SJCRH30 (cell line): ENCODE measurements around the gene ATP2B3. TPM values are rescaled to one million over a fixed set of nuclear protein-coding genes. Genes with fewer than 3 reads are reported as not detected.

Experiments
- DNase-seq, 2 experiments: peaks; one replicate each; pipeline ENCODE4 v3.0.0-alpha.2; 2015 to 2020
- H3K27ac ChIP-seq: fragments of 250-450 bp; sonication (Bioruptor Pico); 2 replicates; pipeline ENCODE4 v1.5.1; 2020; ENCODE audit warnings: mild to moderate bottlenecking, moderate library complexity
- H3K27me3 ChIP-seq: fragments of 250-450 bp; sonication (Bioruptor Pico); 2 replicates; pipeline ENCODE4 v1.5.1; 2020; ENCODE audit warnings: mild to moderate bottlenecking, moderate library complexity
- H3K36me3 ChIP-seq: fragments of 250-450 bp; sonication (Bioruptor Pico); 2 replicates; pipeline ENCODE4 v1.5.1; 2020; ENCODE audit warnings: mild to moderate bottlenecking, moderate library complexity
- H3K4me1 ChIP-seq: fragments of 250-450 bp; sonication (Bioruptor Pico); 2 replicates; pipeline ENCODE4 v1.5.1; 2020; ENCODE audit warnings: mild to moderate bottlenecking, moderate library complexity
- H3K4me3 ChIP-seq: fragments of 250-450 bp; sonication (Bioruptor Pico); 2 replicates; pipeline ENCODE4 v1.5.1; 2020; ENCODE audit warnings: mild to moderate bottlenecking, moderate library complexity
- H3K9me3 ChIP-seq: fragments of 250-450 bp; sonication (Bioruptor Pico); replicated peaks from 2 replicates; pipeline ENCODE4 v1.5.1; 2020; ENCODE audit warnings: mild to moderate bottlenecking, moderate library complexity
- total RNA-seq: library from RNA; depleted of rRNA; stranded (reverse); fragments of >200 nt; shearing (Covaris generic); gene quantifications from 2 replicates; pipeline ENCODE4 v1.2.3, GENCODE V29; 2014; rRNA removed

The ATP2B3 gene
- total RNA-seq, result 0.05 and 0.06 TPM in 2 replicates

GRCh38 chrX:153517423-153517822 is at the start of gene ATP2B3:
ATP2B3 (plus strand) TSS chrX:153517642; CDS start chrX:153536248, 18,606 bp downstream.
- H3K4me3 ChIP-seq, result no peak within 1 kb of the TSS
- no peaks in the 10 kb centered on the region for H3K9me3 ChIP-seq
- H3K27ac ChIP-seq, result no peak within 1 kb of the TSS
- no peaks in the 10 kb centered on the region for H3K4me1 ChIP-seq
- H3K27me3 ChIP-seq, result no peaks in the 10 kb centered on the region
- no peaks in the 10 kb centered on the region for H3K36me3 ChIP-seq
- DNase-seq, result no peak

GRCh38 chrX:153468008-153468580 is 49.3 kb upstream of the ATP2B3 start:
- Histone ChIP-seq H3K27ac (no peak overlapping the region), H3K36me3 (no peaks in the 10 kb centered on the region), H3K4me1 (no peaks in the 10 kb centered on the region), H3K27me3 (no peaks in the 10 kb centered on the region), H3K4me3 (no peak overlapping the region), H3K9me3 (no peaks in the 10 kb centered on the region)
- peak in 1 of 2 experiments; percentile 11 for DNase-seq

DNA sequence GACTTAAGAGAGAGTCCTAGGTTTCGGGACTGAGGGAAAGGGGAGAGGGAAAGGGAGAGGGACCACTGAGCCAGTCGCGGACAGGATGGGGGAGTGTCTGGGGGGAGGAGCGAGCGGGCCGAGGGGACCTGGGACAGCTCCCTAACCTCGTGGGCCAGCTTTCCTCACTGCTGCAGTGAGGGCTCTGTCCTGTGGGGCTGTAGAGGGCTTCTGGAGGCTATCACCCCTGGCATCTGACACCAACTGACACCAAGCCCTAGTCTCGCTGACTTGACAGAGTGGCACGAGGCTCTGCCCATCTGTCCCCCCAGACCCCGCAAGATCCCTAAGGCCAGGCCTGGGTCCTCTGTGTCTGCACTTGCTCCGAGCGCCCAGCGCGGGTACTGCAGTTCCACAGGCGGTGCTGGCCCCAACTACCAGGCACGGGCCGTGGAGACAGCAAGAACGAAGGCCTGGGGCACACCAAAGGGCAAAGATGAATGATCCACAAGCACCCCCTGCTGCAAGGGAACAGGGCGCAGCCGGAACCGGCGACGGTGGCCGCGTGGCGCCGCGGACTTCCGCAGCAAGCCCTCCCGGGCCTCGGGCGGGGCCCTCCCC is 47.5 kb upstream of the ATP2B3 start:
- no peaks in the 10 kb centered on the region for H3K27me3 ChIP-seq
- H3K27ac ChIP-seq, result peak overlapping the region; percentile 66
- DNase-seq, result peak; percentile 44 to 50

GRCh38 chrX:153470411-153471363 is 46.8 kb upstream of the ATP2B3 start, which contains the start of gene HAUS7:
HAUS7 (minus strand) TSS chrX:153470576; CDS start chrX:153470557, 19 bp downstream.
- peak within 1 kb of the TSS; percentile 66 for H3K27ac ChIP-seq
- no peaks in the 10 kb centered on the region for H3K27me3 ChIP-seq
- no peaks in the 10 kb centered on the region for H3K4me1 ChIP-seq
- peak; percentile 82 to 89 for DNase-seq
- peak within 1 kb of the TSS; percentile 93 for H3K4me3 ChIP-seq
- no peaks in the 10 kb centered on the region for H3K36me3 ChIP-seq
- H3K9me3 ChIP-seq, result no peaks in the 10 kb centered on the region

More for the DNA sequence above, 47.5 kb upstream of the ATP2B3 start:
- H3K36me3 ChIP-seq, result no peaks in the 10 kb centered on the region
- peak overlapping the region; percentile 93 for H3K4me3 ChIP-seq
- no peaks in the 10 kb centered on the region for H3K9me3 ChIP-seq
- no peaks in the 10 kb centered on the region for H3K4me1 ChIP-seq

DNA sequence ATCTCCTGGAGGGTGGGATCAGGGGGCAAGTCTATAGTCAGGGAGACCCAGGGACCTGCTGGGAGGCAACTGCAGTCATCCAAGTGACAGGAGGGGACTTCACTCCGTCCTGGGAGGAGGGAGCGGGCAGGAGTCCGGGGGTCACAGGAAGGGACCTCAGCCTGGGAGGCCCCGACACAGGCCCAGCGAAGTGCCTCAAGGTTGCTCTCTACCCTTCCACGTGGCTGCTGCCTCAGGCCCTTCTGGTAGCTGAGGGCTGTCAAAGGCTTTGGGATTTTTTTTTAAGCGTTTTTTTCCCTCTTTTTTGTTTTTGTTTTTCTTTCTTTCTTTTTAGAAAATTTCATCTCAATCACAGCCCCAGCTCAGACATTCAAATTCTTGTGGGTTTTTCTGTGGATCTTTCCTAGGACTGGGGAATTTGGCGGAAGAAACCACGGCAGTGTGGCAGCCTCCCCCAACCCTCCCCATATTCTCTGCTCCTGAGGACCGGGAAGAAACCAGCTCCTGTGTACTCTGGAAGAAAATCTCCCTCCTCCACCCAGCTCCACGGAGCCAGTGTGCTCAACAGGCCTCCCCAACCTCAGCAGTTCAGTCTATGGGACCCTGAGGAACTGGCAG is 45.7 kb upstream of the ATP2B3 start:
- no peak overlapping the region for H3K4me3 ChIP-seq
- H3K4me1 ChIP-seq, result no peaks in the 10 kb centered on the region
- no peaks in the 10 kb centered on the region for H3K36me3 ChIP-seq
- H3K27ac ChIP-seq, result no peak overlapping the region
- H3K9me3 ChIP-seq, result no peaks in the 10 kb centered on the region
- DNase-seq, result no peak
- H3K27me3 ChIP-seq, result no peaks in the 10 kb centered on the region

GRCh38 chrX:153473126-153473525 is 44.3 kb upstream of the ATP2B3 start:
- H3K27me3 ChIP-seq, result no peaks in the 10 kb centered on the region
- H3K4me1 ChIP-seq, result no peaks in the 10 kb centered on the region
- no peaks in the 10 kb centered on the region for H3K9me3 ChIP-seq
- no peak overlapping the region for H3K27ac ChIP-seq
- no peak for DNase-seq
- H3K4me3 ChIP-seq, result no peak overlapping the region
- no peaks in the 10 kb centered on the region for H3K36me3 ChIP-seq

- no peaks in the 10 kb centered on the region for H3K27me3 ChIP-seq
- no peak overlapping the region for H3K27ac ChIP-seq
- no peak for DNase-seq
- H3K9me3 ChIP-seq, result no peaks in the 10 kb centered on the region
- no peaks in the 10 kb centered on the region for H3K36me3 ChIP-seq
- H3K4me3 ChIP-seq, result no peak overlapping the region
- H3K4me1 ChIP-seq, result no peaks in the 10 kb centered on the region
Measured at GRCh38 chrX:153474266-153474665, 43.2 kb upstream of the ATP2B3 start.

DNA sequence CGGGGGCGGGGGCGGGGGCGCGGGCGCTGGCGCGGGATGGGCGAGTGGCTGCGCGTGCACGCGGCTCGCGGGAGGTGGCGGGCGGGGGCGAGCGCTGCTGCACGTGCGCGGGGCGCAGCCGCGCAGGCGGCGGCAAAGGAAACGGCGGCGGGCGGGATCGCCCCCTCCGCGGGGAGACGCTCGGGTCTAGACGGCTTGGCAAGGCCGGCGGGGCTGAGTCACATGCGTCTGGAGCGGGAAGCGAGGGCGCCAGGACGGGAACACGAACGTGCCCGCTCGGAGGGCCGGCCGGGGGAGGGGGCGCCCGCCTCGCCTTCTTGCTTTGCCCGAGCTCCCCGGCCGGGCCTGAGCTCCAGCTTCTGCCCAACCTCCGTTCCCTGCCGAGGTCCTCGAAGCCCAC is 42.7 kb upstream of the ATP2B3 start:
- no peak for DNase-seq
- H3K4me3 ChIP-seq, result no peak overlapping the region
- no peaks in the 10 kb centered on the region for H3K36me3 ChIP-seq
- H3K27me3 ChIP-seq, result no peaks in the 10 kb centered on the region
- no peak overlapping the region for H3K27ac ChIP-seq
- H3K9me3 ChIP-seq, result no peaks in the 10 kb centered on the region
- H3K4me1 ChIP-seq, result no peaks in the 10 kb centered on the region

DNA sequence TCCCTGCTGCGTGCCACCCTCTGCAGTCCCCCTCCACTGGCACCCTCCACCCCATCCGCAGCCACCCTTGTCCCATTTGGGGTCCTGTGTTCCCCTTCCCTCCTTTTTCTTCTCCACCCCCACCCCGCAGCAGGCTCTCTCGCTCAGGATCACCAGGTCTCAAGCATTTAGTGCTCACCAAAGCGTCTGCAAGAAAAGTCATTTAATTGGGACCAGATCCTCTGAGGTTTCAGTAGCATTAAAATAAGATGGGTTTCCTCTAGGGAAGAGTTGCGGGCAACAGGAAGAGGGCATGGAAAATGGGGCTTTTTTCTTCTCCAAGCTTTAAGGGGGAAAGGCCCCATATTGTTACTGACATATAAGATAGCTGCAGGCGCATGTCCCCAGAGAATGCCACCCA is 42.2 kb upstream of the ATP2B3 start:
- H3K4me3 ChIP-seq, result no peak overlapping the region
- H3K36me3 ChIP-seq, result no peaks in the 10 kb centered on the region
- no peak for DNase-seq
- H3K9me3 ChIP-seq, result no peaks in the 10 kb centered on the region
- H3K27ac ChIP-seq, result no peak overlapping the region
- no peaks in the 10 kb centered on the region for H3K27me3 ChIP-seq
- H3K4me1 ChIP-seq, result no peaks in the 10 kb centered on the region

DNA sequence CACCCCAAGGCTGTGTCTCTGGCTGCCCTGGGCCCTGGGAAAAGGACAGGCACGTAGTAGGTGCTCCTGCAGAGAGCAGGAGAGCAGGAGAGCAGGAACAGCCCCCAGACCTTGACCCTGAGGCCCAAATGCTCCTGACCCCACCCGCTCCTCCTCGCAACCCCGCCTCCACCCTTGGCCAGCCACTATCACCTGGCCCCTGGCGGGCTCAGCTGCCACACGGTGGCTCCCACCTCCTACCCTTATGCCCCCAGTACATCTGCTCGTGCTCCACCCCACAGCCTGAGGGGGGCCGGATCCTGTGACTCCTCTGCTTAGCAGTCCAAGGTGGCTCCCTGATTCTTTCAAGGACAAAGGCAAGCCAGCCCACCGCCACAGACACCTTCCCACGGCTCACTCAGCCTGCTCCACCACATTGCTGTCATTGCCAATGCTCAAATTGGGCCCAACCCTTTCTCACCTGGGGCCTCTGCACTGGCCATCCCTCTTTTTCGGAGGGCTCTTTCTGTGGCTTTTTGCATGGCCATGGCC is 41.6 kb upstream of the ATP2B3 start:
- H3K4me3 ChIP-seq, result no peak overlapping the region
- H3K27ac ChIP-seq, result no peak overlapping the region
- no peaks in the 10 kb centered on the region for H3K9me3 ChIP-seq
- DNase-seq, result no peak
- H3K27me3 ChIP-seq, result no peaks in the 10 kb centered on the region
- no peaks in the 10 kb centered on the region for H3K4me1 ChIP-seq
- no peaks in the 10 kb centered on the region for H3K36me3 ChIP-seq

GRCh38 chrX:153476666-153477363 is 40.6 kb upstream of the ATP2B3 start:
- Histone ChIP-seq H3K27ac (no peak overlapping the region), H3K4me3 (no peak overlapping the region), H3K27me3 (no peaks in the 10 kb centered on the region), H3K36me3 (no peaks in the 10 kb centered on the region), H3K4me1 (no peaks in the 10 kb centered on the region), H3K9me3 (no peaks in the 10 kb centered on the region)
- no peak for DNase-seq

GRCh38 chrX:153477364-153477857 is 40.0 kb upstream of the ATP2B3 start:
- Histone ChIP-seq H3K4me3 (no peak overlapping the region), H3K27me3 (no peaks in the 10 kb centered on the region), H3K36me3 (no peaks in the 10 kb centered on the region), H3K27ac (no peak overlapping the region), H3K4me1 (no peaks in the 10 kb centered on the region), H3K9me3 (no peaks in the 10 kb centered on the region)
- no peak for DNase-seq

DNA sequence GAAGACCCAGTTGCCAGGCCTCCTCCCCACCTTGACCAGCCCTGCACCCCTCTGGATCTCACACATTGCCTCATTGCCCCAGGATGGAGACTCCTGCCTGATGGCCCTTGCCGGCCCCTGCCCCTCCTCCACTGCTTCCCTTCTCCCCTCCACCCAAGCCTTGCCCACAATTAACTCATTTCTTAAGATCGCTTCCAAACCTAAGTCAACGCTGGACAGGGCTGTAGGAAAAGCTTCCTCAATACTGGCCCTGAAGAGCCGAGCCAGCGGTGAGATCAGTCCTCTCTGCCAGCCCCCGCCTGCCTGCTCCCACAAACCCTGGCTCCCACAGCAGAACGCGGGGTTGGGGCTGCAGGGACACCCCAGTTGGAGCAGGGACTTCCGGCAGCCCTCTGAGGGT is 39.5 kb upstream of the ATP2B3 start:
- Histone ChIP-seq H3K4me3 (no peak overlapping the region), H3K4me1 (no peaks in the 10 kb centered on the region), H3K27me3 (no peaks in the 10 kb centered on the region), H3K9me3 (no peaks in the 10 kb centered on the region), H3K27ac (no peak overlapping the region), H3K36me3 (no peaks in the 10 kb centered on the region)
- DNase-seq, result no peak

DNA sequence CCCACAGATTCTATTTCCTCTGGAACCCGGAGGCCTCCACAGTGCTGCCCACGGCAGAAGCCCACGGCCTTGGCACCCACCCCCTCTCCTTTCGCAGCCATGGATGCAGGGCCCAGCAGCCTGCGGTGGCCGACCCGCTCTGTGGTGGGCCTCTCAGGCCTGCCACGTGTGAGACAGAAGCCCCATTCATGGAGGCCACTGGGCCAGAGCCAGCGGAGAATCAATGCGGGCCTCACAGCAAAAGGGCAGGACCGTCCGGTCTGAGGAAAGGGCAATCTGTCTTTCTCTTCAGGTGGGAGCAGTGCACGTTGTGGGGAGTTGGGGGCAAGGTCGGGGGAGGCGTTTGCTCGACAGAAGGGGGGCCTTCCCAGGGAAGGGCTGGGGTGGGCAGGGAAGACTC is 38.7 kb upstream of the ATP2B3 start:
- Histone ChIP-seq H3K27me3 (no peaks in the 10 kb centered on the region), H3K4me3 (no peak overlapping the region), H3K27ac (no peak overlapping the region), H3K4me1 (no peaks in the 10 kb centered on the region), H3K36me3 (no peaks in the 10 kb centered on the region), H3K9me3 (no peaks in the 10 kb centered on the region)
- no peak for DNase-seq
